GM19043 (cell line): ENCODE measurements around the gene CRADD.

Source experiments
- ATAC-seq: cut with Tn5 transposase; IDR thresholded peaks from one replicate; pipeline ENCODE4 v1.9.1; 2021; ENCODE audit warnings: low read depth; ENCODE audit not compliant: unreplicated experiment

The CRADD gene

GRCh38 chr12:93831374-93831773, 154.2 kb downstream of the CRADD start:
- no peak for ATAC-seq

DNA sequence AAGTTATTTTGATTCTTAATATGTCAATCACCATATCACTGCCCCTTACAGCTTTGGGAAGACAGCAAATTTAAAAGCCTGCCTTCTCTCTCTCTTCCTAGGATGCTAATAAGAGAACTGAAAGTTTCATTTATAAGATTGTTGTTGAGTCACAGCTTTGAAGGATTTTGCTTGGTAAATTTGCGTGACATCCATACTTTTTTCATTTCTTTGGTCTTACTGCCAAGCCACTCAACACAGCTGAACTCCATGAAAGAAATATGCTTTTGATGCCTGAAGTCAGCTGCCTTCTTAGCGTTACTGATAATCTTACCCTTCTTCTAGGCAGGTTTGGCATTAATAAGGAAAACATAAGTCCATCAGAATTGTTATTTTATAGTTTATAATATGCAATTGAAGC, 155.0 kb downstream of the CRADD start:
- no peak for ATAC-seq

- ATAC-seq, result no peak
Measured at GRCh38 chr12:93833946-93834345, 156.8 kb downstream of the CRADD start.

DNA sequence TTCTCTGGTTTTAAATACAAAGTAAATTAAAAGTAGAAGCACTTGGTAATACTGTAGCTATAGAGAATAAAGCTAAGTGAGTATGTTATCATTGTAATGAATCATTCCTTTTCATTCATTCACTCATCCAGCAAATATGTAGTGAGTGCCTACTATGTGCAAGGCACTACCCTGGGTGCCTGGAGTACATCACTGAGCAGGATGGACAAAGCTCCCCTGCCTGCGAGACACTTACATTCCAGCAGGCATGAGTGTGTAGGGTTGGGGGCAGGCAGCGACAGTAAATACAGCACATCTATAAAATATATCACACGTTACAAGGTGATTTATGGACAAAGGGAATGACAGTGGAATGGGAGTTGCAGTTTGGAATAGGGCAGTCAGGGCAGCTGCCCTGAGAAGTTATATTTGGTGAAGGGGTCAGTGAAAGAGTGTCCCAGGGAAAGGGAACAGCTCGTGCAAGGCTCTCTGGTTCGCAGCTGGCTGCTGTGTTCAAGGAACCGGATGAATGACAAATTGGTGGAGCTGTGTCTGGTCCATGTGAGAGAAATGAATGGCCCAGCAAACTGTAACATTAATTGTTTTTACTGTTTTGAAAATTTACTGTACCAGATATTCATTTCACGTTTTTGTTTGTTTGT, 159.6 kb downstream of the CRADD start:
- no peak for ATAC-seq

GRCh38 chr12:93838193-93838592, 161.0 kb downstream of the CRADD start:
- ATAC-seq, result no peak

- ATAC-seq, result no peak
Measured at GRCh38 chr12:93839064-93839463, 161.9 kb downstream of the CRADD start.

- no peak for ATAC-seq
Measured at GRCh38 chr12:93841671-93842070, 164.5 kb downstream of the CRADD start.

GRCh38 chr12:93844164-93844784, 167.1 kb downstream of the CRADD start:
- no peak for ATAC-seq

GRCh38 chr12:93846936-93847516, 169.9 kb downstream of the CRADD start:
- no peak for ATAC-seq

- peak; percentile 75 for ATAC-seq
Measured at GRCh38 chr12:93847517-93848474, 170.6 kb downstream of the CRADD start.

- no peak for ATAC-seq
Measured at GRCh38 chr12:93848523-93849101, 171.4 kb downstream of the CRADD start.

GRCh38 chr12:93849946-93850345, 172.8 kb downstream of the CRADD start:
- ATAC-seq, result no peak

DNA sequence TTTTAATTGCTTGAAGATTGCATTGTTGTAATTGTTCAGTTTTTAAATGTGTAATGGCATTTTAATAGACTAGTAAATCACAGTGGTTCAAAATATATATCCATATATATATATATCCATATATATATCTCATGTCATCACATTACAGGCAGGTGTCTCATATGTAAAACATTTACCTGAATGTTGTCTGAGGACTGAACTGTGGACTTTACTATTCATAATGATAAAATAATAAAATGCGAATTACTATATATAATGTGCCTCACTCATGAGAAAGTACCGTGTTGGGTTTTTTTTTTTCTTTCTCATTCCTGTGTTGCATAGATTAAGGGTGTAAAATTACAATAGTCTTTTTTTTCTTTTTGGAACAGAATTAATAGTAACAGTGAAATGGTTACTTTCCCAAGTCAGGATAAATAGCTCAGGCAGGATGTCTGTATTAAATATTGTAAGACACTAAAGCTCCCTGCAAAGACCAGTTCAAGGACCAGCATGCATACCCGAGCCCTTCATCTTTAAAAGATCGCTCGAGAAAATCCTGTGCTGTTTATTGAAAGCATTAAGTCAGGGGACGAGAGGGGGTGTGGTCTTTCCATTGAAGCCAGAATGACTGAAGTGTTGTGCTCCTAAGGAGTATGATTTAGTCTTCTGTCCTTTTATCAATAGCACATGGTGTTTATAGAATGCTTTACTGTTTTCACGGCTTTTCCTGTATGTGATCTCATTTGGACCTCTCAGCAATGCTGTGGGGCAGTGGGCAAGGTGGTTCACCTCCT, 173.5 kb downstream of the CRADD start:
- no peak for ATAC-seq

GRCh38 chr12:93851257-93851671, 174.1 kb downstream of the CRADD start:
- no peak for ATAC-seq

- ATAC-seq, result no peak
Measured at GRCh38 chr12:93852173-93852591, 175.0 kb downstream of the CRADD start.

DNA sequence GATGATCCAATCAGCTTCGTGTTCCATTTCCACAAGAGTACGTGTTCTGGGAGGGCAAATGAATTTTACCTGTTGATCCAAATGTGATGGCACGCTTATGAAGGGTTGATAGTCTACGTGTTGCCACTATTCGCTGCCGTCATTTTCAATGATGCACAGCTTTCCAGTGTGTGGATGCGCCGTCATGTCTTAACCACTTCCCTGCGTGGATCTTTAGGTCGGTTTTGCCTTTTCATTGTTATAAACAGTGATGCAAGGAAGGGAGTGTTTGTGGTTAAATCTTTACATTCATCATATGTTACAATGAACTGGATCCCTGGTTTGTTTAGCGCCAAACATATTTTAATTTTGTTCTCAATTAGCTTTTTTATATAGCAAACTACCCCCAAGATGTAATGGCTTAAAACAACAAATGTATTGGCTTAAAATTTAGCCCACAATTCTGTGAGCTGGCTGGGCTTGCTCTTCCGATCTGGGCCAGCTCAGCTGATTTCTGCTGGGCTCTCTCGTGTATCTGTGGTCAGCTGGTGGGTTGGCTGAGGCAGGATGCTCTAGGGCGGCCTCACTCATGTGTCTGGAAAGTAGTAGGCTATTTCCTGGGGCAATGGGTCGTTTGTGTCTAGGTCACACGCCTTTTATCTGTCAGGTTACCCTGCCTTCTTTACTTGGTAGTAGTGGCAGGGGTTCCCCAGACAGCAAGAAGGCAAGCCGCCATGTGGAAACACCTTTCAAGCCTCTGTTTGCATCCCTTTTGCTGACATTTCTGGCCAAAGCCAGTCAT, 176.7 kb downstream of the CRADD start:
- no peak for ATAC-seq

GRCh38 chr12:93855261-93855660, 178.1 kb downstream of the CRADD start:
- no peak for ATAC-seq

- ATAC-seq, result no peak
Measured at GRCh38 chr12:93856611-93857010, 179.4 kb downstream of the CRADD start.

- ATAC-seq, result no peak
Measured at GRCh38 chr12:93857279-93857938, 180.2 kb downstream of the CRADD start.
